ENCODE results near the gene VSIR.

The VSIR gene

DNA sequence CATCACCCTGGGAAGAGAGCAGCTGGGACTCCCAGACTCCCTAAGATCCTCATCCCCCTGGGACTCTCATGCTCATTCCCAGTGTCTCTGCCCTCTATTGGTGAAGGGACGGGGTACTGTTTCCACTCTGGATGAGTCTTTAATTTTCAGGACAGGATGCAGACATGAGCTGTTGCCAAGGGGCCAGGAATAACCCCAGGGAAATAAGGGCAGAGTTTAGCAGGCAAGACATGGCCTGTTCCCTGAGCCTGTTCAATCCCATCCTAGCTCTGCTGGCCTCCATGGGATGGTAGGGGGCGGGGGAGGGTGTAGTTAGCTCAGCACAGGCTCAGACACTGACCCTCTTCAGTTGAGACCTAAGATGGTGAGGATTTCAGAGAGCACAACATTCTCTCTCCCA, 67.7 kb downstream of the VSIR start:
- peak overlapping the region; percentile 53 for H3K27ac ChIP-seq
- ChIA-PET POLR2A (ENCODE audit: low non-redundant PET) (interaction anchor here (0.5 to 0.6 kb wide), 2 partner anchors 80 to 132 kb away, joined by 3 to 4 read pairs; no protein-coding TSS in a partner anchor), CTCF (interaction anchor here (0.7 to 4.9 kb wide), 5 partner anchors 9 to 322 kb away, joined by 3 to 23 read pairs (median 4); partner anchors contain the start of gene VSIR)
- TF ChIP-seq, protein P1, sequence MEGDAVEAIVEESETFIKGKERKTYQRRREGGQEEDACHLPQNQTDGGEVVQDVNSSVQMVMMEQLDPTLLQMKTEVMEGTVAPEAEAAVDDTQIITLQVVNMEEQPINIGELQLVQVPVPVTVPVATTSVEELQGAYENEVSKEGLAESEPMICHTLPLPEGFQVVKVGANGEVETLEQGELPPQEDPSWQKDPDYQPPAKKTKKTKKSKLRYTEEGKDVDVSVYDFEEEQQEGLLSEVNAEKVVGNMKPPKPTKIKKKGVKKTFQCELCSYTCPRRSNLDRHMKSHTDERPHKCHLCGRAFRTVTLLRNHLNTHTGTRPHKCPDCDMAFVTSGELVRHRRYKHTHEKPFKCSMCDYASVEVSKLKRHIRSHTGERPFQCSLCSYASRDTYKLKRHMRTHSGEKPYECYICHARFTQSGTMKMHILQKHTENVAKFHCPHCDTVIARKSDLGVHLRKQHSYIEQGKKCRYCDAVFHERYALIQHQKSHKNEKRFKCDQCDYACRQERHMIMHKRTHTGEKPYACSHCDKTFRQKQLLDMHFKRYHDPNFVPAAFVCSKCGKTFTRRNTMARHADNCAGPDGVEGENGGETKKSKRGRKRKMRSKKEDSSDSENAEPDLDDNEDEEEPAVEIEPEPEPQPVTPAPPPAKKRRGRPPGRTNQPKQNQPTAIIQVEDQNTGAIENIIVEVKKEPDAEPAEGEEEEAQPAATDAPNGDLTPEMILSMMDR (conservative IDR thresholded peaks at IDR 0.05; ENCODE audit: low read depth), result no peak
- no peak for DNase-seq (ENCODE audit: low spot score)

- DNase-seq (ENCODE audit: low spot score), result no peak
- CTCF ChIA-PET, result interaction anchor here (0.7 to 4.9 kb wide), 7 partner anchors 8 to 385 kb away, joined by 3 to 23 read pairs (median 4); partner anchors contain the start of gene SLC29A3
- TF ChIP-seq, protein P1 (conservative IDR thresholded peaks at IDR 0.05; ENCODE audit: low read depth), result no peak
- POLR2A ChIA-PET (ENCODE audit: low non-redundant PET), result no interaction called here
- peak overlapping the region; percentile 53 for H3K27ac ChIP-seq
Measured at GRCh38 chr10:71704816-71705215, 68.5 kb downstream of the VSIR start.

- CTCF ChIA-PET, result no interaction called here
- POLR2A ChIA-PET (ENCODE audit: low non-redundant PET), result no interaction called here
- H3K27ac ChIP-seq, result no peak overlapping the region
- TF ChIP-seq, protein P1 (conservative IDR thresholded peaks at IDR 0.05; ENCODE audit: low read depth), result no peak
- DNase-seq (ENCODE audit: low spot score), result no peak
Measured at GRCh38 chr10:71703577-71703976, 69.7 kb downstream of the VSIR start.

GRCh38 chr10:71701496-71702132, 71.7 kb downstream of the VSIR start:
- TF ChIP-seq, protein P1 (conservative IDR thresholded peaks at IDR 0.05; ENCODE audit: low read depth), result no peak
- CTCF ChIA-PET, result interaction anchor here (0.6 to 2.2 kb wide), 3 partner anchors 9 to 385 kb away, joined by 4 to 7 read pairs (median 4); no protein-coding TSS in a partner anchor
- POLR2A ChIA-PET (ENCODE audit: low non-redundant PET), result no interaction called here
- H3K27ac ChIP-seq, result no peak overlapping the region
- no peak for DNase-seq (ENCODE audit: low spot score)

- ChIA-PET POLR2A (ENCODE audit: low non-redundant PET) (no interaction called here), CTCF (interaction anchor here (2.2 kb wide), 1 partner anchor 10 kb away, joined by 7 read pairs; no protein-coding TSS in a partner anchor)
- DNase-seq (ENCODE audit: low spot score), result no peak
- H3K27ac ChIP-seq, result no peak overlapping the region
- TF ChIP-seq, protein P1 (conservative IDR thresholded peaks at IDR 0.05; ENCODE audit: low read depth), result no peak
Measured at GRCh38 chr10:71700731-71701368, 72.5 kb downstream of the VSIR start.

- no peak for DNase-seq (ENCODE audit: low spot score)
- H3K27ac ChIP-seq, result no peak overlapping the region
- ChIA-PET POLR2A (ENCODE audit: low non-redundant PET) (no interaction called here), CTCF (interaction anchor here (0.6 to 2.7 kb wide), 6 partner anchors 9 to 314 kb away, joined by 3 to 20 read pairs (median 8); partner anchors contain the start of gene VSIR)
- TF ChIP-seq, protein P1 (conservative IDR thresholded peaks at IDR 0.05; ENCODE audit: low read depth), result no peak
Measured at GRCh38 chr10:71698737-71699136, 74.6 kb downstream of the VSIR start.

Data from RWPE1 (cell line).